Activated T-cell treated with anti-CD3 and anti-CD28 coated beads for 24 hours (primary cell): ENCODE measurements around the gene CHAF1A.

Source experiments
- DNase-seq: peaks from one replicate; pipeline ENCODE4 v3.0.0-alpha.2; 2020; ENCODE audit warnings: low read depth

CHAF1A gene

GRCh38 chr19:4405977-4406376, 3.5 kb downstream of the CHAF1A start:
- no peak for DNase-seq

GRCh38 chr19:4406626-4407025, 4.2 kb downstream of the CHAF1A start:
- DNase-seq: no peak

GRCh38 chr19:4409123-4409933, 6.9 kb downstream of the CHAF1A start:
- DNase-seq: no peak

- no peak for DNase-seq
Measured at GRCh38 chr19:4413588-4413987, 11.1 kb downstream of the CHAF1A start.

- no peak for DNase-seq
Measured at GRCh38 chr19:4414144-4414799, 11.8 kb downstream of the CHAF1A start.

- no peak for DNase-seq
Measured at GRCh38 chr19:4414800-4415321, 12.4 kb downstream of the CHAF1A start.

GRCh38 chr19:4415352-4415751, 12.9 kb downstream of the CHAF1A start:
- no peak for DNase-seq

GRCh38 chr19:4416268-4416667, 13.8 kb downstream of the CHAF1A start:
- DNase-seq: no peak

- no peak for DNase-seq
Measured at GRCh38 chr19:4423416-4424126, 21.1 kb downstream of the CHAF1A start.

- no peak for DNase-seq
Measured at GRCh38 chr19:4425537-4425936, 23.1 kb downstream of the CHAF1A start.

GRCh38 chr19:4428326-4428975, 26.0 kb downstream of the CHAF1A start:
- DNase-seq: no peak

GRCh38 chr19:4429256-4429655, 26.8 kb downstream of the CHAF1A start:
- no peak for DNase-seq

GRCh38 chr19:4429771-4430171, 27.3 kb downstream of the CHAF1A start:
- DNase-seq: no peak

- DNase-seq: no peak
Measured at GRCh38 chr19:4430760-4431159, 28.3 kb downstream of the CHAF1A start.

GRCh38 chr19:4431296-4431695, 28.9 kb downstream of the CHAF1A start:
- DNase-seq: no peak

- no peak for DNase-seq
Measured at GRCh38 chr19:4431808-4432674, 29.6 kb downstream of the CHAF1A start.

- no peak for DNase-seq
Measured at GRCh38 chr19:4432918-4433506, 30.6 kb downstream of the CHAF1A start.

- DNase-seq: no peak
Measured at GRCh38 chr19:4434391-4434790, 32.0 kb downstream of the CHAF1A start.

GRCh38 chr19:4436231-4436630, 33.8 kb downstream of the CHAF1A start:
- no peak for DNase-seq

- DNase-seq: no peak
Measured at GRCh38 chr19:4437103-4437502, 34.7 kb downstream of the CHAF1A start.

- DNase-seq: no peak
Measured at GRCh38 chr19:4439243-4439642, 36.8 kb downstream of the CHAF1A start.
